ENCODE data around the gene CYREN.

The CYREN gene

DNA sequence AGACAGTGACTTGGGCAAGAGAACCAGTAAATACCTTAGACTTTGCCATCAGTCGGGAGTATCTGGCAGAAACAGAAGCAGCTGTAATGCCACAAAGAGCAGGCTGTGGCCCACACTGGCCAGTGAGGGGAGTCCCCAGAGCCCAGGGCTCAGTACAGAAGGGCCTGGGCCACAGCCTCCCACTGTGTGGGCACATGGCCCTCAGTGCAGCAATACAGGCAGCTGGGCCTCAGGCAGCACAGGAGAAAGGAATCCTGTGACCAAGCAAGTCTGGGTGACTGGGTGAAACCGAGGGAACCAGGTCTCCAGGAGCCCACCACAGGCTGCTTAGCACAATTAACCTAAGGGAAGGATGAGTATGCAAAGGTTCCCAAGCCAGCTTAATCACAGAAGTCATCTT, 26.8 kb upstream of the CYREN start:
- DNase-seq (ENCODE audit: low read depth, low spot score) = no peak

DNA sequence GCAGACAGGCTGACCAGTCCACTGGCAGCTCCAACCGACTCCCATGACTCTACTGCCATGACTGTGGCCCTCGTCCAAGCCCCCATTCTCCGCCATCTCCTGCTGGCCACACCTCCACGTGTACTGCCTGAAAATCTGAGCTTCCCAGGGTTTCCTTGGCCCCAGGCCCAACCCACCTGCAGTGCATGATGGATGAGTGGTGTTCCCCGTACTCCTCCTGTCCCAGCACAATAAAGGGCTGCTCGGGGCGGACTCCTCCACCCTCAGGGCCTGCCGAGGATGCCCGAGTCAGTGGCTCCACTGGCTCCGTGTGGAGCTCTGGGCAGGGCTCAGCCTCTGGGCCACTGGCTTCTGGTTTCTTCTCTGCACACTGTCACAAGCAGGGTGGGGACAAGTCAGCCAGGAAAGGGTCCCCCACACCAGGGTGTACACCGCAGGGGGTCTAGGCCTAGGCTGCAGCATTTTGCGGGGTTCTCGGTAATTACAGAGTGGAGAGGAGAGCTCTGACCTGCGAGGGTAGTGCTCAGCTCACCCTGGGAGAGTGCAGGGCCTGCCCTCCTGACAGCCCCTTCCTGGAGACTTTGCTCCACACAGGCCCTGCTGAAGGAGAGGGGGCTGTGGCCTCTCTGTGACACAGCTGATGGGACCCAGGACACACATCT, 25.6 kb upstream of the CYREN start:
- no peak for DNase-seq (ENCODE audit: low read depth, low spot score)

DNA sequence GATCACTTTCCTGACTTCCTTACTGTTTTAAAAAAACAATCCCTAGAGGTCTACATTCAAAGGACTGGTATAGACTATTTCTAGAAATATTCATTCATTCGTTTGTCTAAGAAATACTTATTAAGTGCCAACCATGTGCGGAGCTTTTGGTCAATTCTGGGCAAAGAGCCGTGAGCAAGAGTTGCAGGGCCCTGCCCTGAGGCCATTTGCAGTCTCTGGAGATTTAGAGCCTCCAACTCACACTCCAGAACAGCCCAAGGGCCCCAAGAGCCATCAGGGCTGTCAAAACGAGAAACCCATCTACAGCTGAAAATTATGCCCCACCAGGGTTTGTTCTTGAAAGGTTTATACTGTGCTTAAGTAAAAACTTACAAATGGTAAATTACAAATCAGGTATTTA, 24.6 kb upstream of the CYREN start:
- DNase-seq (ENCODE audit: low read depth, low spot score) = no peak

DNA sequence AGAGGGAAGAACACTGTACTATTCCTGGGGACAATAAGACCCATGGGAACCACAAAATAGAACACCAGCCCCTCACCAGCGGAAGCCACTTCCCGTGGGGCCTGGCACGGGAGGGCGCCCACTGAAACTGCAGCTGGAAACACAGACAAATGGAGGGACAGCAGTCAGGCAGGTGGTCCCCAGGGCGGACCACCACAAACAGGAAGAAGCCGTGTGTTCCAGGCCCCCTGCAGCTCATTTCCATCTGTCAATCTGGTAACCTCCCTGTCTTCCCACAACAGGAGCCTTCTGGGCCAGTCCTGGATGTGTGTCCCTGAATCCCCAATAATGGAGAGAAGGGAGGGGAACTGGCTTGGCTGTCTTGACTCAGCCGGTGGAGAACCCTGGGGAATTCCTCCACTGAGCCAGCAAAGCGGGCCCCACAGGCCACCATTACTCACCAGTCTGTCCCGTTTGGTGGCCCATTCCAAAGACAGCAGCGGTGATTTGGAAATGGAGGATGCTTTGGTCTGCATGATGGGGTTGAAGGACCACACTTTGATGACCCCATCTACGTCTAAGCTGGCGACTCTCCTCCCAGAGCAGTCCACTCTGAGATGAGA, 24.1 kb upstream of the CYREN start:
- no peak for DNase-seq (ENCODE audit: low read depth, low spot score)

DNA sequence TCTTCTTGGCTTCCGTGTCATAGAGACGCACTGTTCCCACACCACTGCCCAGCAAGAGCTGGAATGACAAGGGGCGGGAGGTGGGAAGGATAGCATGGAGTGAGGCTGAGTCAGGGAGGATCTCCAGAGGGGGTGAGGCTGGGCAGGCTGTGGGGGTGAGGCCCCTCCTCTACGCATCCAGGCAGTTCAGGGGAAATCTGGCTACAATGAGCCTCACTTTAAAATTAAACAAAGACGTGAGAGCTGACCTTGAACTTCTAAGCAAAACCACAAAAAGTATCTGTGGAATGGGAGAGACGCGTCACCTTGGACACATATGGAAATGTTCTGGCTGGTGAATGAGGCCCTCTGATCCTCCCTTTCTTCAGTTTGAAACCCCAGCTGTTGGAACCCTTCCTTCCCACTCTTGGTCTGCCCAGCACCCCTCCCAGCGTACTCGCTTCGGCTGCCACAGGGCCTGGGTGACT, 23.1 kb upstream of the CYREN start:
- no peak for DNase-seq (ENCODE audit: low read depth, low spot score)

DNA sequence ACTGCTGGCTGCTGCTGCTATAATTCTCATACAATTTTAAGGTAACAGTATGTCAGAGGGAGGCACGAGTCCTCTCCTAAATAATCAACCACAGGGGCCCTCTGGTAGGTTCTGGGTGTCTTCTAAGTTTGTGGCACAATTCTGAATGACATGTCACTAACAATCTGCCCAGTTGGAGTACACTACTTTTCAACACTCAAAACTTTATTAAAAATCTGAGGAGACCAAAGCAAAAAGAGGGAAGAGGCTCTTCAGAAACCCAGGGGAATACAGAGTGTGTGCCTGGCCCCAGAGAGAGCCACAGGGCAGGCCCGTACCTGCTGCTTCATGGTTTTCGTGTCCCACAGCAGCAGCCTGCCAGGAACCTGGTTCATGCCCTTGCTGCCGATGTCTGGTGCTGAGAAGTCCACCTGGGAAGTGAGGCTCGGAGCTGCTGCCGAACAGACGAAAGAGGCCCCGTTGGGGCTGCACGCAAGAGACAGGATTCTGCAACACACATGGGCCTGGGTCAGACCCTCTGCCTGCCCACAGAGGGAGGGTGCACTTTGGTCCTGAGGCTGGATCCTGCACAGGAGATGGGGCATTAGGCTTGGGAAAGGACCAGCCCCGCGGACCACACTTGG, 22.5 kb upstream of the CYREN start:
- DNase-seq (ENCODE audit: low read depth, low spot score) = no peak

DNA sequence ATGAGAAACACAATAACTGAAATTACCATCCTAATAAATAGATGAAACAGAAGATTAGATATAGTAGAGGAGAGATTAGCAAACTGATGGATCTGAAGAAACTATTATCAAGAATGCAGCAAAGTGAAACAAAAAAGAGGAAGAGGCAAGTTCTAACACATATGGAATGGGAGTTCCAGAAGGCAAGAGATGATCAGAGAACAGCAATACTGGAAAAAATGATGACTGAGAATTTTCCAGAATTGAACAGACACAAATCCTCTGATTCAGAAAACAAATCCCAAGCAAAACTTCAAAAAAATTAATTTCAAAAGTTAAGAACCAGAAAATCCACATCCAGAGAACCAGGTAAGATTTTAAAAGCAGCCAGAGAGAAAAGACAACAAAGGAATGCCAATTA, 20.2 kb upstream of the CYREN start:
- DNase-seq (ENCODE audit: low read depth, low spot score) = no peak

DNA sequence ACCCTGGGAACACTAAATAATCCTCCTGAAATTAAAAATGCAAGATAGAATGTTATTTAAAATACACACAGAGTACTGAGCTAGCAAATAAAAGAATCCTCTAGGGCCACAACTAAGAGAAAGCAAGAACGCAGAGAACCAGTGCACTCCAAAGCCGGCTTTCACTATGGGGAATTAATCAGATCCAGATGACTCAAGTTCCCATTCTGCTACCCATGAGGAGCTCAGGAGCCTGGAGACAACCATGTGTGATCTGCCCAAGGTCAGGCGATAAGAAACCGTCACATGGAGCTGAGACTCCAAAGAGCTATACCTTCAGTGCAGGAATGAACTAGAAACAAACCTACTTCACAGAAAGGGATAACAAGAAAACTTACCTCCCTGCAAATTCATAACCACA, 19.5 kb upstream of the CYREN start:
- DNase-seq (ENCODE audit: low read depth, low spot score) = no peak

DNA sequence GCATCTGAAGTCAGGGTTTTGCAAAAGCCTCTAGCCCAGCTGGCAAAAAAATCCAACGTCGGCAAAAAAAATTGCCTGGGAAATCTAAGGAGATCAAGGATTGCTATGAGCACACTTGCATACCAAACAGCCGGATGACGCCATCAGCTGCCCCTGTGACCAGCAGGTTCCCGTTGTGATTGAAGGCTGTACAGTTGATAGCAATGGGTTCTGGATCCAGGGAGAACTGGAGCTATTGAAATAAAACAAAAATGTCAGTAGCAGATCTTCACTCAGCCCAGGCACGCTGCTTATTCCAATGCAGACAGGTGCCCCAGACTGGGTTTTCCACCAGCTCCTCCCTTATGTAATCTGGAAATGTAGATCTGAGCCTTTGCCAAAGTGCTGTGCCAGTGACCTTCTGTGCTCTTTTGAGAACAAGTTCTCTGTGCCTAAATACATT, 18.7 kb upstream of the CYREN start:
- no peak for DNase-seq (ENCODE audit: low read depth, low spot score)

DNA sequence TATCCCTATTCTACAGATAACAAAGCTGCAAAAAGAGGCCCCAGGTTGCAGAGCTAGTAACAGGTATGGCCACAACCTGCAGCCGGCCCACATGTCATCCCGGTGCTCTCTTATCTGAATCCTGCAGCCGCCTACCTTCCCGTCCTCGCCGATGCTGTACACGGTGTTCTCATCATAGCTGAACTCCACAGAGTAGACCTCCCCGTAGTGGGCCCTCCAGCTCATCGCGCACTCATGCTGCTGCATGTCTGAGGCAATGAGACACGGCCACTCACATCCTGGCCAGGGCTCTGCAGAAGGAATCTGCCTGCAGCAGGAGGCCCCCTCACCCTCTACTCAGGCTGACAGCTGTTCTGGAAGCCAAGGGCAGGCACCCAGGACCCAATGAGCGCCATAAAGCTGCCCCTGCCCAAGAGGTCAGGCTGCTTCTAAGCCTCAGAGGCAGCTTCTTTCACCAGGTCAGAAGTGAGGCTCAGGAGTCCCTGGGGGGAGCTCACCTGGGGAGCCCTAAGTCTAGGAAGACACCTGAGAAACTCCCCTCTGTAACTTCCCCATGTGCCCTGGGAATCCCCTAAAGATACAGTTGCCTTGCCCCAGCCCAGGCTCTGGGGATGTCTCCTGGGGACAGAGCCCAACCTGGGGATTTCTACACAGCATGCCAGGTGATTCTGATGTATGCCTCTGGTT, 17.9 kb upstream of the CYREN start:
- DNase-seq (ENCODE audit: low read depth, low spot score) = no peak

DNA sequence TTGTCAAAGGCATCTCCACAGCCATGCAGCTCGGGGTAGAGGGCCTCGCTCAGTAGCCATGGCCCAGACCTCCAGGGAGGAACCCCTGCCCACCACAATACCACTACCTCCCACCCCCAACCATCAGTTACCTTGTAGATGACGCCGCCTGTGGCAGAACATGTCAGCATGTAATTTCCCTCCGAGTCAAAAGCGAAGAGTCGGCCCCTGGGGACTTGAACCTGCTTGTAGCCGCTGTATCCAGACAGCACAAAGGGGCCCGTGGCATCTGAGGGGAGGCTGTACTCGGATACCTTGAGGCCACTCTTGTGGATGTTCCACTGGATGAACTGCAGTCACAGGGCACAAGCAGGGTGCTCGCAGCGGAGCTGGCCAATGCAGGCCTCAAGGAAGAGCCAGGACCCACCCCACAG, 16.3 kb upstream of the CYREN start:
- DNase-seq (ENCODE audit: low read depth, low spot score) = no peak

DNA sequence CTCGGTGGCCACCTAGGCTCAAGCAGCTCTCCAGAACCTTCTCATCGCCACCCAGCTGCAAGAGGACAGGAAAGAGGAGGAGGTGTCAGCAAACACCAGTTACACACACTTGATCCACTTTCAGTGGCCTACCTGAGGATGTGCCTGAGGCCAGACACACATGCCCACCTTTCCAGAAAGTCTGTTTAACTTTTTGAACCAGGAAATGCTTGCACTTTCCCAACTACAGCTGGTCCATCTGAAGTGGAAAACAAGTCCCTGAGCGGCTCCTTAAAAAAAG, 15.7 kb upstream of the CYREN start:
- DNase-seq (ENCODE audit: low read depth, low spot score) = no peak

DNA sequence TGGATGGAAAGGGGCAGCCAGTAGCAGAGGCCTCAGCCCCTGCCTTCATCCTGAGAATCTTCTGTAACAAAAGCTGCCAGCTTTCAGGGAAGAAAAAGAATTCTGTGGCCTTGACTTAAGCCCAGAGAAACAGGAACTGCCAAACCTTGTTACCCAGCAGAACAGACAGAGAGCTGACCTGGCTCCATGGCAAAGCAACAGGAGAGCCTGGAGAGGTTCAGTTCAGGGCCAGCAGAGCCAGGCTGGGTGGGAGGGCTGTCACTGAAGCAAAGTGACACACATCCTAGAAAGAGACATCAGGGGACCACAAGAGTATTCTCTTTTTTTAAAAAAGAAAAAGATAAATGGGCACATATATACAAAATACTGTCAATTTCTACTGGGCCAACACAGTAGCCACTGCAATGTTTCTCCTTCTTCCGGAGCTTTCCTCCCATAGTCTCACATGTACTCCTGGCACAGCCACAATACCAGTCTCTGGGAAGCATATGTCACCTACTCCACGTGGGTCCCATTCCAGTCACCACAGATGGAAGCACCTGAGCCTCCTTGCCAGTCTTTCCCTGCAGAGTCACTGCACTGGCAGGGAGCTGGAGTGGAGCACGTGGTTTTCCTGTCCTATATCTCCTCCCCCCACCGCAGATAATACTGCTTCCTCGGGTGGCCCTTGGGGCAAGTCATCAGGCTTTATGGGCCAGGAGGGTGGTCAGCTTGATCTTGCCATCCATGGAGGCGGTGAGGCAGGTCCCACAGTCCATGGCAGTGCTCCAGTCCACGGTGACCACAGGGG, 15.2 kb upstream of the CYREN start:
- no peak for DNase-seq (ENCODE audit: low read depth, low spot score)

DNA sequence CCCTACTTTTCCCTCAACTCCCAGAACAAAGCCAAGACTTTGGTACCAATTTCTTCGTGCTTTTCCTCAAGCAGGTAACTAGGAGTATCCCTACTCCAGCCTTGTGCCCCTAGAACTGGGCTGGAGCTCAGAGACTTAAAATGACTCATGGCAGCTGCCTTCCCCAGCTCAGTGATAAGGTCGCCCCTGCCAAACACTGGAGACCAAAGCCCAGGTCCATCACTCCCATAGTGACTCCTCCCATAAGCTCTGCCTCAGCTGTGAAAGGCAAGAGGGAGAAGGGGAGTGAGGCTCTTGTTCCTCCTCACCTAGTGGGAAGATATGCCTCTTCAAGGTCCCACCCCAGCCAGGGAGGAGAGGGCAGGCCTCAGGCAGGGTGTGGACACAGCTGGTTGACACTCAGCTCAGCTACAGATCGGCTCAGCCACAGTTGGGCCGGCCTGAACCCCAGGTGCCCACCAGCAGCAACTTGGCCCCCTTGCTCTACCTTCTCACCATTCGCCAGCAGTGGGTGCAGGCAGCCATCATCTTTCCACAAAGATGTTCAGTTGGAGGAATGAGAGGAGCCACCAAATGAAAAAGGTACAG, 13.8 kb upstream of the CYREN start:
- no peak for DNase-seq (ENCODE audit: low read depth, low spot score)

DNA sequence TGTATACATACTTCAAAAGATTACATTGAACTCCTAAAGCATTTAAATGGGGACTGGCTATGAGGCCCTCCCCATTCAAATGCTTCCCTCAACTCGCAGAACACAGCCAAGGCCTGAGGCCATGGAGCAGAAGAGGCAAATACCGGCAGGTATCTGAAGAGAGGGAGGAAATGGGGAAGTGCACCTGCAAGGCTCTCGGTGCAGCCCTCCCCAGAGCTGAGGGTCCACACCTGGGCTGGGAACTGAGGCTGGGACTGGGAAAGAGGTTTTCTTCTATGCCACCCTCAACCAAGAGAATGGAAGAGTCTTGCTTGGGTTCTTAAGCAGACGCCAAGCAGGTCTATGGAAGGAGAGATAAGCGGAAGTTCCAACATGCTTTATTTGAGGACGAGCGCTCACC, 13.0 kb upstream of the CYREN start:
- DNase-seq (ENCODE audit: low read depth, low spot score) = no peak

DNA sequence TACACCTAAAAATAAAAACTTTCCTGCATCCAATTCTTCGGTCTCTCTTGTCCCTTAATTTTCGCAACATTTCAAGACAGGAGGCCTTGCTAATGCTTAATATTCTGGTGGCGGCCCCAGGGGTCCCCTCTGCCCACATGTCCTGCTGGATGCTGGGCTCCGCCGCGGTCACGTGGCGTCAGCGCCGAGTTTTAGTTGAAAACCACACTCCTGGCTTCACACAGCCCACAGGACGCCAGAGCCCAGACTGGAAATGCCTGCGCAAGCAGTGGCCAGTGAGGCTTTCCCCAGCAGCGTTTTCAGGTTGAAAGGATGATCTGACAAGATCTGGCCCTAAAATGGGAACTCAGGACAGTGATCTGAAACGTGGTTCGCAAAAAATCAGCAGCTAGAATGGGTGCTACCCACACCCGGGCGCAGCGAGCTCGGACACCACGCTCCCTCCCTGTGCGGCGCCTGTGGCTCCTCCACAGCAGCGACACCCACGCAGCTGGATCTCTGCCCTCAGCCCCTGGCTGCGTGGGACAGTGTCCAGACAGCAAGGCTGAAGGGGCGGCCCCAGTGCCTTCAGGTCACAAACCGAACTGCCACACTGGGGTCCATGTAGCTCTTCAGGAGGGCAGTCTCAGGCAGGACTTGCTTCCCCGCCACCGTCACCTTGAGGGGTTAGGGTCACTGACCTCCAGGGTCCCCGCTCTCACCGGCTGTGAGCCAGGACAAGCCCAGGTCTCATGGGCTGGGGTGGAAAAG, 11.6 kb upstream of the CYREN start:
- no peak for DNase-seq (ENCODE audit: low read depth, low spot score)

DNA sequence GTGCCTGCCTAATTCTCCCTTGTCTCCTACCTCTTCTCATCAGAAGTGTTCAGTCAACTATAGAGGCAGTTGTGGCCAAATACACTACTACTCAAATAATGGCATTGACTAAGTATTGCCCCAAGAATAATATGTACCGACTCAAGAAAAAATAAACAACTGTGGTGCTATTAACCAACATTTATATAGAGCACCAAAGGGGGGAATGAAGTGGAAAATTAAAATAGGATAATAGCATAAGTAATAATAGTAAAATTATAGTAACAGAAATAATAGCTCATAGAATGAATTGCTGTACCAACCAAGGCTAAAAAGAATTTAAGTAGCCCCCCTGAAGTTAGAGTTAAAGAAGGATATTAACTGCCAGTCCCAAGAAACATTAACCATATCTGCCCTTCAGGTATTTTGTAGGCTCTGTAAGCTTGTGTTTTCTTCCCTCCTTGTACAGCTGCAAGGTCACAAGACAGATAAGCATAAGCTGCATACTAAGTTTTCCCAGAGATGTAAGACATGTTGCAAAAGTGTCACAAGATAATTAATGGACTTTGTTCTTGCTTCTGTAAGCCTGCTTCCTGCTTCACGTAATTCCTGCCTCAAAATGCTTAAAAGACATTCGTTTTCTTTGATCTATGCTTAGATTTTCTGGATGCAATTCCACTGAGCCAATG, 10.9 kb upstream of the CYREN start:
- no peak for DNase-seq (ENCODE audit: low read depth, low spot score)

DNA sequence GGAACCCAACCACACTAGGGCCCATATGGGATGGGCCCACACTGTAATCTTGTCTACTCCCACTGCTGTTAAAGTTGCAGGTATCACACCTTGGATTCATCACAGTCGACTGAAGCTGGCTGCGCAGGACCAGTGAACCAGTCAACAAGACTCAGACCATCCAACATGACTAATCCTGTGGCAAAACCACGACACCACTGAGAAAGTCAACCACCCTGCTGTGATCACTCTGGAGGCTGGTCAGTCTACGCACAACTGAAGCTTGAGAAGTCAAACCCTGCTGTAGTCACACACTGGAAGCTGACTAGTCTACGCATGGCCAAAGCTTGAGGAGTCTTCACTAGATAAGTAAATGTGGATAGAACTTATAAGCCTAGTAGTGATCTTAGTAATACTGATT, 9.6 kb upstream of the CYREN start:
- DNase-seq (ENCODE audit: low read depth, low spot score) = no peak

DNA sequence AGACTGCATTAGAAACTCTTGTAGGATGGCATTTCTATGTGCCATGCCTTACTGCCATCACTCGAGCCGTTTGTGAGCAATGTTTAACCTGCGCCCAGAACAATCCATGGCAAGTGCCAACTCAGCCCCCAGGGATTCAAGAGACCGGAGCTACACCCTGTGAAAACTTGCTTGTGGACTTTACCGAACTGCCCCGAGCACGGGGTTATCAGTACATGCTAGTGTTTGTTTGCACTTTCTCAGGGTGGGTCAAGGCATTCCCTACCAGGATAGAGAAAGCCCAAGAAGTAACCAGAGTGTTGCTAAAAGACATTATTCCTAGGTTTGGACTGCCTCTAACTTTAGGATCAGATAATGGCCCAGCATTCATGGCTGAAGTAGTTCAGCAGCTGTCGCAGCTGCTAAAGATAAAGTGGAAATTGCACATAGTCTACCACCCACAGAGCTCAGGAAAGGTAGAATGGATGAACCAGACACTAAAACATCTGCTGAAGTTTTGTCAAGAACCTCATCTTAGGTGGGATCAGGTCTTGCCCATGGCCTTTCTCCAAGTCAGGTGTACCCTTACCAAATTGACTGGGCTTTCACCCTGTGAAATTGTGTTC, 8.9 kb upstream of the CYREN start:
- DNase-seq (ENCODE audit: low read depth, low spot score) = no peak

DNA sequence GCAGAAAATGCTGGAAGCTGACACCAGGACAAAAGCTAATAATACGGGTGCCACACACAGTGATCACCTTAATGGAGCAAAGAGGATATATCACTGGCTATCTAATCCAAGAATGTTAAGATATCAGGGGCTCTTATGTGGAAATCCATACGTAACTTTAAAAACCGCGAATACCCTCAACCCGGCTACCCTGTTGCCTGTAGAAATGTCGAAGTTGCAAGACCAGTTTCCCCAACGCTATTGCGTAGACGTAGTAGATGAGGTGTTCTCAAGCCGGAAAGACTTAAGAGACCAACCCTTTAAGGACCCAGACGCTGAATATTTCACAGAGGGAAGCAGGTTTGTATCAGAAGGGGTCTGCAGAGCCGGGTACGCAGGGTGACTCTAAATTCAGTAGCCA, 7.9 kb upstream of the CYREN start:
- no peak for DNase-seq (ENCODE audit: low read depth, low spot score)
